ENCODE results near the gene LPCAT3. TPM values are rescaled to one million over a fixed set of nuclear protein-coding genes. Genes with fewer than 3 reads are reported as not detected.

The LPCAT3 gene
- total and polyA plus RNA-seq, 11 donors: 19.9 to 66.3 (median 43.4) TPM

GRCh38 chr12:6963791-6964413, 54.4 kb downstream of the LPCAT3 start:
- Histone ChIP-seq H3K4me1 (peaks cover 2 to 57% (median 42%) of the 10 kb centered on the region in 12 donors), H3K36me3 (peaks cover 0 to 56% (median 38%) of the 10 kb centered on the region in 9 donors), H3K27ac (peak overlapping the region in 4 of 12 donors; percentile 58 to 81 (median 70)), H3K27me3 (no peaks in the 10 kb centered on the region), H3K4me3 (no peak overlapping the region), H3K9me3 (no peaks in the 10 kb centered on the region)
- WGBS, 4 donors: 78 to 80% (median 78%) methylated on average over 13 to 17 of the region's 17 CpGs
- ATAC-seq (no peak), DNase-seq (peak in 2 of 5 donors; percentile 20 to 39)
- TF ChIP-seq POLR2A (IDR thresholded peaks at IDR 0.05) (no peak), CTCF (IDR thresholded peaks at IDR 0.05) (no peak)
- intact Hi-C loops (cut with DNase I): loop anchor here in 8 of 10 donors (1.0 to 10.0 kb wide), 9 partner anchors 19 to 131 kb away; partner anchors contain the start of genes C12orf57 (in 4 of the 8), C1R (in 2 of the 8), SPSB2 (in 2 of the 8) and TPI1 (in 1 of the 8)

GRCh38 chr12:6963016-6963731, 55.1 kb downstream of the LPCAT3 start:
- H3K36me3 ChIP-seq: peaks cover 0 to 53% (median 31%) of the 10 kb centered on the region in 9 donors
- intact Hi-C loops (cut with DNase I): loop anchor here in 6 of 10 donors (2.0 to 10.0 kb wide), 6 partner anchors 18 to 132 kb away; partner anchors contain the start of genes C1R (in 2 of the 6), C12orf57 (in 1 of the 6), SPSB2 (in 1 of the 6) and TPI1 (in 1 of the 6)
- peak overlapping the region in 8 of 12 donors; percentile 68 to 97 (median 81) for H3K27ac ChIP-seq
- peaks cover 2 to 57% (median 40%) of the 10 kb centered on the region in 12 donors for H3K4me1 ChIP-seq
- H3K4me3 ChIP-seq: no peak overlapping the region
- TF ChIP-seq CTCF (IDR thresholded peaks at IDR 0.05) (no peak), POLR2A (IDR thresholded peaks at IDR 0.05) (no peak)
- ATAC-seq: no peak
- no peaks in the 10 kb centered on the region for H3K27me3 ChIP-seq
- no peaks in the 10 kb centered on the region for H3K9me3 ChIP-seq
- DNase-seq: peak in 1 of 5 donors; percentile 25
- WGBS, 4 donors: 80 to 86% (median 82%) methylated on average over 30 to 32 of the region's 32 CpGs

DNA sequence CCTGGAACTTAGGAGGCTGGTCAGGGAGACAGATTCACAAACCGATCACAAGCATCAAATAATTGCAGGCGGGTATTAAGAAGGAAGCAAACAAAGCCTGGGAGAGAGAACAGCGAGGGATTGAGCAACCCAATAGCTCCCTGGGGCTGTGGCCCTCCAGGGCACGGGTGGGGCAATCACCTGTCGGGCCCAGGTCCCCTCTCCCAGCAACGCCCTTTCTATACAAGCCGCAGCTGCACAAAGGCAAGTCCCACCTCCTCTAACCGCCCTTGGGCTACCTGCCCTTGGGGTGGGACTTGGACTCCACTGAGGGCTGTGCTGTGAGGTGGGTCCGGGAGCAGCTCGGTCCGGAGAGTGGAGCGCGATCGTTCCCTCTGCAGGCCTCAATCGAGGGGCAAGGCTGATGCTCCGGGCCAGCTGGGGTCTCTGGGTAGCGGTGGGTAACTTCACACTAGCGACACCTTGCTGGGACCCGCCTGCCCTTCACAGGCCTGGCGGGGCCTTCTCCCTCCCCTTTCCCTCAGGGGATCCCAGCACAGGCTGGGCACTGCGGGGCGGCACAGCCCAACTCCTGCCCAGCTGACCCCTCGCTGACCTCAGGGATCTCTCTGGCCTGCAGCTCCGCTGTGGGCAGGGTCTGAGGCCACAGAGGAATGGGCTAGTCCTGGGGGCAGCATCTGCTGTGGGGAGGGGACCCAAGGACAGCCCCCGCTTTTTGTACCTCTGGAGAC, 55.8 kb downstream of the LPCAT3 start:
- H3K9me3 ChIP-seq: no peaks in the 10 kb centered on the region
- WGBS, 4 donors: 61 to 75% (median 74%) methylated on average over 19 to 25 of the region's 25 CpGs
- H3K27me3 ChIP-seq: no peaks in the 10 kb centered on the region
- ATAC-seq (peak in 1 of 4 donors; percentile 1), DNase-seq (peak in 2 of 5 donors; percentile 22 to 26)
- no peak for TF ChIP-seq CTCF (IDR thresholded peaks at IDR 0.05)
- TF ChIP-seq POLR2A (IDR thresholded peaks at IDR 0.05): no peak
- H3K36me3 ChIP-seq: peaks cover 0 to 53% (median 23%) of the 10 kb centered on the region in 9 donors
- H3K4me1 ChIP-seq: peaks cover 2 to 64% (median 41%) of the 10 kb centered on the region in 12 donors
- H3K27ac ChIP-seq: peak overlapping the region in 11 of 12 donors; percentile 68 to 97 (median 81)
- intact Hi-C loops (cut with DNase I): loop anchor here in 6 of 10 donors (2.0 to 10.0 kb wide), 6 partner anchors 18 to 132 kb away; partner anchors contain the start of genes C1R (in 2 of the 6), C12orf57 (in 1 of the 6), SPSB2 (in 1 of the 6) and TPI1 (in 1 of the 6)
- H3K4me3 ChIP-seq: peak overlapping the region in 7 of 12 donors; percentile 24 to 46 (median 40)
